NB4 (cell line): ENCODE results near the gene FSTL5.

Experiments
- POLR2A ChIP-seq: IDR thresholded peaks from 2 replicates; pipeline ENCODE4 v1.6.1; 2011; ENCODE audit warnings: mild to moderate bottlenecking; ENCODE audit not compliant: insufficient read length; ENCODE audit errors: extremely low read depth
- TF ChIP-seq, protein P1 (sequence below): IDR thresholded peaks from one replicate; pipeline ENCODE4 v1.5.1; 2012; ENCODE audit warnings: low read depth, low read length
- TF ChIP-seq, protein P2 (sequence below): IDR thresholded peaks from 2 replicates; pipeline ENCODE4 v1.6.1; 2011; ENCODE audit warnings: low read depth, low read length

DNA sequence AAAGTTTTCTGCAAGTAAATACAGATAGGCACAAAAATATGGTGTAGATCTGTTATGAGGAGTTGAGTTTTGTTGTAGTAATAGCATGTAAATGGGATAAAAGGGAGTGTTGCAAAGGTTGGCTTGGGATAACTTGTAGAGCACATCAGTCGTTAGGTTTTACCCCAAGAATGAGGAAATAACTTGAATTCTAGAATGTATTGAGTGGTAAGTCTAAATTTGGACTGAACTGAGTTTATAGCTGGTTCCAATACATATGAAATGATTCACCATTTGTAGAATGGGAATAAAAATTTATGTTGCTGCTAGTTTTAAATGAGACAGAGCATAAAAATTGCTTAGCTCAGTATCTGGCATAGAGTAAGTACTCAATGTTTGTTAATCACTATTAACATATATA lies 719.2 kb downstream of the FSTL5 start:
- TF ChIP-seq, protein P1, sequence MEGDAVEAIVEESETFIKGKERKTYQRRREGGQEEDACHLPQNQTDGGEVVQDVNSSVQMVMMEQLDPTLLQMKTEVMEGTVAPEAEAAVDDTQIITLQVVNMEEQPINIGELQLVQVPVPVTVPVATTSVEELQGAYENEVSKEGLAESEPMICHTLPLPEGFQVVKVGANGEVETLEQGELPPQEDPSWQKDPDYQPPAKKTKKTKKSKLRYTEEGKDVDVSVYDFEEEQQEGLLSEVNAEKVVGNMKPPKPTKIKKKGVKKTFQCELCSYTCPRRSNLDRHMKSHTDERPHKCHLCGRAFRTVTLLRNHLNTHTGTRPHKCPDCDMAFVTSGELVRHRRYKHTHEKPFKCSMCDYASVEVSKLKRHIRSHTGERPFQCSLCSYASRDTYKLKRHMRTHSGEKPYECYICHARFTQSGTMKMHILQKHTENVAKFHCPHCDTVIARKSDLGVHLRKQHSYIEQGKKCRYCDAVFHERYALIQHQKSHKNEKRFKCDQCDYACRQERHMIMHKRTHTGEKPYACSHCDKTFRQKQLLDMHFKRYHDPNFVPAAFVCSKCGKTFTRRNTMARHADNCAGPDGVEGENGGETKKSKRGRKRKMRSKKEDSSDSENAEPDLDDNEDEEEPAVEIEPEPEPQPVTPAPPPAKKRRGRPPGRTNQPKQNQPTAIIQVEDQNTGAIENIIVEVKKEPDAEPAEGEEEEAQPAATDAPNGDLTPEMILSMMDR: no peak
- no peak for TF ChIP-seq POLR2A
- TF ChIP-seq, protein P2, sequence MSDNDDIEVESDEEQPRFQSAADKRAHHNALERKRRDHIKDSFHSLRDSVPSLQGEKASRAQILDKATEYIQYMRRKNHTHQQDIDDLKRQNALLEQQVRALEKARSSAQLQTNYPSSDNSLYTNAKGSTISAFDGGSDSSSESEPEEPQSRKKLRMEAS: no peak
